Subcutaneous adipose tissue (tissue), 4 donors: ENCODE measurements around the gene FAM193A. TPM values are rescaled to one million over a fixed set of nuclear protein-coding genes. Genes with fewer than 3 reads are reported as not detected.

Source experiments
- total RNA-seq, 4 donors: library from RNA; depleted of rRNA; stranded (reverse); fragments of >200 nt; gene quantifications; one replicate each; pipeline ENCODE4 v1.1.0, GENCODE V29; 2016
- TF ChIP-seq, protein P1 (sequence below): fragments of 450-650 bp; IDR thresholded peaks from one replicate; pipeline ENCODE4 v1.5.1; 2016; ENCODE audit warnings: low read depth, mild to moderate bottlenecking, control low read depth, antibody characterized with exemption, moderate library complexity

The FAM193A gene
- total RNA-seq, 4 donors from 2014 or later = 16.5 to 39.2 (median 24.0) TPM

DNA sequence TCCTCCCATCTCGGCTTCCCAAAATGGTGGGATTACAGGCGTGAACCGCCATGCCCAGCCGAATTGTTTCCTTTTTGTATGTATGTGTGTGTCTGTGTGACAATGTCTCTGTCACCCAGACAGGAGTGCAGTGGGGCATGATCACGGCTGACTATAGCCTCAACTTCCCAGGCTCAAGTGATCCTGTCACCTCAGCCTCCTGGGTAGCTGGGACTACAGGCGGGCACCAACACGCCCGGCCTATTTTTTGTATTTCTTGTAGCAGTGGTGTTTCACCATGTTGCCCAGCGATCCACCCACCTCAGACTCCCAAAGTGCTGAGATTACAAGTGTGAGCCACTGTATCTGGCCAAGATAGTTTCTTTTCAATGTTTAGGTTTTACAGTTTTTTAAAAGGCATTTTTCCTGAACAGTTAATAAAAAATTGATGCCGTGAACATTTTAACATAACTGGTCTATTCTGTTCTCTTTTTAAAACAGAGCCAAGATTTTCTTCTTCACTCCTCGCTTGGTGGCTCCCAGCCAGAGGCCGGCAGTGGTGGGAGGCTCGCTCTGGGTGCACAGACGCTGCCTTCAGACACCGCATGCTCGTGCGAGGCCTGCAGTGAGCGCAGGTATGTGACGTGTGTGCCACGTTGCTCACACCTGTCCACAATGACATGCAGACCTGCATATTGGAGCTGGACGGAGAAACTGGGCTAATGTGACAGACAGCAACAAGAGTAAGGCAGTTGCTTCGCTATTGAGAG lies 88.5 kb downstream of the FAM193A start:
- TF ChIP-seq, protein P1, sequence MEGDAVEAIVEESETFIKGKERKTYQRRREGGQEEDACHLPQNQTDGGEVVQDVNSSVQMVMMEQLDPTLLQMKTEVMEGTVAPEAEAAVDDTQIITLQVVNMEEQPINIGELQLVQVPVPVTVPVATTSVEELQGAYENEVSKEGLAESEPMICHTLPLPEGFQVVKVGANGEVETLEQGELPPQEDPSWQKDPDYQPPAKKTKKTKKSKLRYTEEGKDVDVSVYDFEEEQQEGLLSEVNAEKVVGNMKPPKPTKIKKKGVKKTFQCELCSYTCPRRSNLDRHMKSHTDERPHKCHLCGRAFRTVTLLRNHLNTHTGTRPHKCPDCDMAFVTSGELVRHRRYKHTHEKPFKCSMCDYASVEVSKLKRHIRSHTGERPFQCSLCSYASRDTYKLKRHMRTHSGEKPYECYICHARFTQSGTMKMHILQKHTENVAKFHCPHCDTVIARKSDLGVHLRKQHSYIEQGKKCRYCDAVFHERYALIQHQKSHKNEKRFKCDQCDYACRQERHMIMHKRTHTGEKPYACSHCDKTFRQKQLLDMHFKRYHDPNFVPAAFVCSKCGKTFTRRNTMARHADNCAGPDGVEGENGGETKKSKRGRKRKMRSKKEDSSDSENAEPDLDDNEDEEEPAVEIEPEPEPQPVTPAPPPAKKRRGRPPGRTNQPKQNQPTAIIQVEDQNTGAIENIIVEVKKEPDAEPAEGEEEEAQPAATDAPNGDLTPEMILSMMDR = no peak

DNA sequence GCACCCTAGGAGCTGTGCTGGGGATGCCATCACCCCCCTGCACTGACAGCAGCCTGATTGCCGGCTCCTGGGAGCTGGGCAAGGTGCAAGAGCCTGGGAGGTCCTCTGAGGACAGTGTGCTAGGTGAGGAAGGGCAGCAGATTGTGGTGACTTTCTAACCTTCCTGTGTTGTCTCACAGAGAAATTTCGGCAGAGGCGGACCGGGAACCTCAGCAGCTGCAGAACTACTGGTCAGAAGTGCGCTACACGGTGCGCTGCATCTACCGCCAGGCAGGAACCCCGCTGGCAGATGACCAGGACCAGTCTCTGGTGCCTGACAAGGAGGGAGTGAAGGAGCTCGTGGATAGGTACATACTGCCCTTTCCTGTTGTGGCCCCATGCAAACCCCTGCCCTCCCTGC lies 89.8 kb downstream of the FAM193A start:
- TF ChIP-seq, protein P1 = no peak

DNA sequence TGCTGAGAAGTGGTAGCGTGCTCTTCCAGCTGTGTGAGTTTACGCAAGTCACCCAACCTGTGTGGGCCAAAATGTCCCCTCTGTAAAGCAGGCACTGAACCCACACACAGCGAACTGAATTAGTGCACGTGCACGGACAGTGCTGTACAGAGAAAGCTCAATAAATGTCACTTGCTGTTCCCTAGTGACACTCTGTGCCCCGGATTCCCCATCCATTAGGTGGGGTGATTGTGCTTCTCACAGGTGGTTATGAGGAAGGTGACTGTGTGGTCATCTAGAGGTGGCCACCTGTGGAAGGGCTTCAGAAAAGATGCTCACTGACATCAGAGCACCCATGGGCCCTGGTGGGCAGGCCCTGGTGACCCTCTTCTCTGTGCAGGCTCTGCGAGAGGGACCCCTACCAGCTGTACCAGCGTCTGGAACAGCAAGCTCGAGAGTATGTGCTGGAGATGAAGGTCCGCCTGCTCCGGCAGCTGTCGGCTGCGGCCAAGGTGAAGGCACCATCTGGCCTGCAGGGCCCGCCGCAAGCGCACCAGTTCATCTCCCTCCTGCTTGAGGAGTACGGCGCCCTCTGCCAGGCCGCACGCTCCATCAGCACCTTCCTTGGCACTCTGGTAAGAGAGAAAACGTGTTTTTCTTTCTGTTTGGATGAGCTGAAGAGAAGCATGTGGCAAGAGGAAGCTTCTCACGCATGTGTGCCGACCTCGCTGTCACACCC lies 94.3 kb downstream of the FAM193A start:
- TF ChIP-seq, protein P1 = no peak

DNA sequence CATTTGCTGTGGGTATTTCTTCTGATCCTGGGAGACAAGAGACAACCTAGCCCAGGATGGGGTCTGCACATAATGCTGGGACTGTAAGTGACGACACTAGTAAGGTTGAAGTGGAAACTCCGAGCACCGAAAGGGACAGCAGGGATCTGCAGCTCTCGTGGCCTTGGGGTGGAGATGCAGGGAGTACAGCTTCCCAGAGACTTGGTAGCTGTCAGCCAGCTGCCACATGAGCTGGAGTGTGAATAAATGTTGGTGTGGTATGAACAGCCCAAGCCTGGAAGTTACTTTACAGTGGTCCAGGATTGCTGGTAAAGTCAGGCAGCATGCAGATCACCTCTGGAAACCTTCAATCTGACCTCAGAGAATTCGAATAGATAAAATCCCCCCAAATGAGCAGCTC lies 97.6 kb downstream of the FAM193A start:
- TF ChIP-seq, protein P1 = no peak

DNA sequence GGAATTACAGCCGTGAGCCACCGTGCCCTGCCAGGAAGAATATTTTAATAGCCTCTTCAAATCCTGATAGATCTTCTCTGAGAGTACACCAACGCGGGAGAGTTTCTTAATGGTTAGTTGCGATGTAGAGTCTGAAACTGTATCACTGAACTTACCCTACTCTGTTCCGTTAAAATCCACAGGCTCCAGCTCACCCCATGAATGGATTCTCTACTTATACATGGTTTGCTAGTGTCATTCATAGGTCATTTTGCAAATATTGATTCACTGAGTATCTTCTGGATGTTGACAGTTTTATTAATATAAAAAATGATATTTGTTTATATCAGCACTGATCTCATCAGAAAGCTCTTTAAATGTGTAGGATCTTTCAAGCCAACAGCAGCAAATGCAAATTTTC lies 99.9 kb downstream of the FAM193A start:
- TF ChIP-seq, protein P1 = no peak

DNA sequence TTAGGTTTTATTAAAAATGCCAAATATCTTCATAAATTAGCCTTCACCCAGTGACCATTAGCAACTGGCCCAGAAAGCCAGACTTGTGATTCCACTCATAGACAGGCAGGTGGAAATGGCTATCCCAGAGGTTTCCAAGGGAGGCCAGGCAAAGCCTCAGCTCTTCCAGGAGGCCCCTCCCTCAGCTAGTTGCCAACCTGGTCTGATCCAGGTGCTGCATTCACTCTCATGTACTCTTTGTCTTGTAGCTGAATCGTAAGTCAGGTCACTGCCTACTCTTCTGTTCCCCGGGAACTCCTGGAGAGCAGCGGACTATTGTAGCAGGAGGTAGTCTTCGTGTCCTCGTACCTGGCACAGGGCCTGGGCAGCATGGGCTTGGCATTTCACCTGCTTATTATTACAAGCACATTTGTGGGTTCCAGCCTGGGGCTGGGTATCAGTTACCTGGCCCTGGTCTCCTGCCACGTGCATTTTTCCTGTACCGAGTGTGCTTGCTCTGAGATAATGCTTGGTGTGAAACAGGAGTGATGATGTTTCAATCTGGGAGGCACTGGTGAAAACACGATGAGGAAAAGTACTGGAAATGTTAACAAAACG lies 101.6 kb downstream of the FAM193A start:
- TF ChIP-seq, protein P1 = no peak

DNA sequence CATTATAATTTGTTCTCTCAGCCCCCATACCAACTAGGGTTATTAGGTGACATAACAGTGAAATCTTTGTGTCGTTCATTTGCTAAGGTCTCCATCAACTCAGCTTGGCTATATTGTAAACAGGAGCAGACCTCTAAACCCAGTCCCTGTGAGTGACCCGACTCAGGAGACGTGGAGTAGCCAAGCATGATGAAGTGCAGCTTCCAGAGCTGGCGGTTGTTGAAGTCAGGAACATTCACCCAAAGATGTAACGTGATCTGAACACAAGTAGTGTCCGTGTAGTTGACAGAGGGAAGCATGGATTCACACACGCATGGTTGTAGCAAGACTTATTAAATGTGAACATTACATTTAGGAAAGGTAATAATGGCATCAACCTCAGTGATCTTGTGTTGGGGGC lies 102.3 kb downstream of the FAM193A start:
- TF ChIP-seq, protein P1 = no peak
